Measurements from ENCODE around the gene USP25.

DNA sequence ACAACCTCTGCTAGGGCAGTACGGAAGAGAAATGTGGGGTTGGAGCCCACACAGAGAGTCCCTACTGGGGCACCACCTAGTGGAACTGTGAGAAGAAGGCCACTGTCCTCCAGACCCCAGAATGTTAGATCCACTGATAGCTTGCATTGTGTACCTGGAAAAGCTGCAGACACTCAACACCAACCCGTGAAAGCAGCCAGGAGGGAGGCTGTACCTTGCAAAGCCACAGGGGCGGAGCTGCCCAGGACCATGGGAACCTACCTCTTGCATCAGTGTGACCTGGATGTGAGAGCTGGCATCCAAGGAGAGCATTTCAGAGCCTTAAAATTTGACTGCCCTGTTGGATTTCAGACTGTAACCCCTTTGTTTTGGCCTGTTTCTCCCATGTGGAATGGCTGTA lies 85.5 kb downstream of the USP25 start:
- TF ChIP-seq TEAD4 (IDR thresholded peaks at IDR 0.05) (no peak), EP300 (IDR thresholded peaks at IDR 0.05; ENCODE audit: borderline replicate concordance) (no peak), CEBPB (IDR thresholded peaks at IDR 0.05) (no peak), YY1 (IDR thresholded peaks at IDR 0.05; ENCODE audit: low read depth) (no peak), ZBTB7A (IDR thresholded peaks at IDR 0.05; ENCODE audit: low read depth) (no peak), EGR1 (IDR thresholded peaks at IDR 0.05) (no peak), CREB1 (IDR thresholded peaks at IDR 0.05; ENCODE audit: low read depth) (no peak), RAD21 (IDR thresholded peaks at IDR 0.05; ENCODE audit: low read depth) (no peak), TAF1 (IDR thresholded peaks at IDR 0.05; ENCODE audit: low read depth) (no peak), TCF12 (IDR thresholded peaks at IDR 0.05; ENCODE audit: low read depth) (no peak), FOXM1 (IDR thresholded peaks at IDR 0.05; ENCODE audit: borderline replicate concordance, low read depth) (no peak)
- TF ChIP-seq, protein P1, sequence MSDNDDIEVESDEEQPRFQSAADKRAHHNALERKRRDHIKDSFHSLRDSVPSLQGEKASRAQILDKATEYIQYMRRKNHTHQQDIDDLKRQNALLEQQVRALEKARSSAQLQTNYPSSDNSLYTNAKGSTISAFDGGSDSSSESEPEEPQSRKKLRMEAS (IDR thresholded peaks at IDR 0.05) = no peak
- TF ChIP-seq, protein P2, sequence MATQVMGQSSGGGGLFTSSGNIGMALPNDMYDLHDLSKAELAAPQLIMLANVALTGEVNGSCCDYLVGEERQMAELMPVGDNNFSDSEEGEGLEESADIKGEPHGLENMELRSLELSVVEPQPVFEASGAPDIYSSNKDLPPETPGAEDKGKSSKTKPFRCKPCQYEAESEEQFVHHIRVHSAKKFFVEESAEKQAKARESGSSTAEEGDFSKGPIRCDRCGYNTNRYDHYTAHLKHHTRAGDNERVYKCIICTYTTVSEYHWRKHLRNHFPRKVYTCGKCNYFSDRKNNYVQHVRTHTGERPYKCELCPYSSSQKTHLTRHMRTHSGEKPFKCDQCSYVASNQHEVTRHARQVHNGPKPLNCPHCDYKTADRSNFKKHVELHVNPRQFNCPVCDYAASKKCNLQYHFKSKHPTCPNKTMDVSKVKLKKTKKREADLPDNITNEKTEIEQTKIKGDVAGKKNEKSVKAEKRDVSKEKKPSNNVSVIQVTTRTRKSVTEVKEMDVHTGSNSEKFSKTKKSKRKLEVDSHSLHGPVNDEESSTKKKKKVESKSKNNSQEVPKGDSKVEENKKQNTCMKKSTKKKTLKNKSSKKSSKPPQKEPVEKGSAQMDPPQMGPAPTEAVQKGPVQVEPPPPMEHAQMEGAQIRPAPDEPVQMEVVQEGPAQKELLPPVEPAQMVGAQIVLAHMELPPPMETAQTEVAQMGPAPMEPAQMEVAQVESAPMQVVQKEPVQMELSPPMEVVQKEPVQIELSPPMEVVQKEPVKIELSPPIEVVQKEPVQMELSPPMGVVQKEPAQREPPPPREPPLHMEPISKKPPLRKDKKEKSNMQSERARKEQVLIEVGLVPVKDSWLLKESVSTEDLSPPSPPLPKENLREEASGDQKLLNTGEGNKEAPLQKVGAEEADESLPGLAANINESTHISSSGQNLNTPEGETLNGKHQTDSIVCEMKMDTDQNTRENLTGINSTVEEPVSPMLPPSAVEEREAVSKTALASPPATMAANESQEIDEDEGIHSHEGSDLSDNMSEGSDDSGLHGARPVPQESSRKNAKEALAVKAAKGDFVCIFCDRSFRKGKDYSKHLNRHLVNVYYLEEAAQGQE (IDR thresholded peaks at IDR 0.05; ENCODE audit: low read depth) = no peak
- TF ChIP-seq, protein P3, sequence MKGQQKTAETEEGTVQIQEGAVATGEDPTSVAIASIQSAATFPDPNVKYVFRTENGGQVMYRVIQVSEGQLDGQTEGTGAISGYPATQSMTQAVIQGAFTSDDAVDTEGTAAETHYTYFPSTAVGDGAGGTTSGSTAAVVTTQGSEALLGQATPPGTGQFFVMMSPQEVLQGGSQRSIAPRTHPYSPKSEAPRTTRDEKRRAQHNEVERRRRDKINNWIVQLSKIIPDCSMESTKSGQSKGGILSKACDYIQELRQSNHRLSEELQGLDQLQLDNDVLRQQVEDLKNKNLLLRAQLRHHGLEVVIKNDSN (IDR thresholded peaks at IDR 0.05) = no peak

Measured in Ishikawa (cell line).